Heart right ventricle (tissue), 16 donors: ENCODE measurements around the gene SDHAF4. TPM values are rescaled to one million over a fixed set of nuclear protein-coding genes. Genes with fewer than 3 reads are reported as not detected.

Source experiments
- ATAC-seq, 8 donors: fragments of 200-7000 bp; cut with Tn5 transposase; one replicate each; pipeline ENCODE4 v1.9.1; 2020; ENCODE audit warnings: mild to moderate bottlenecking in 8 of 8, moderate library complexity in 8 of 8, moderate number of reproducible peaks in 1 of 8
- DNase-seq, 2 donors: peaks; one replicate each; pipeline ENCODE4 v3.0.0-alpha.2; 2020
- H3K27ac ChIP-seq, 10 donors: fragments of 200-600 bp; sonication (generic) in 2 of 10; one replicate each; pipeline versions ENCODE4 v1.5.0 to v1.8.0; 2020 to 2022; ENCODE audit warnings: mild to moderate bottlenecking in 3 of 10
- H3K27me3 ChIP-seq, 7 donors: fragments of 200-600 bp; one replicate each; pipeline ENCODE4 v1.8.0; 2021 to 2022; ENCODE audit warnings: mild to moderate bottlenecking in 2 of 7
- H3K36me3 ChIP-seq, 9 donors: fragments of 200-600 bp; sonication (generic) in 1 of 9; one replicate each; pipeline versions ENCODE4 v1.5.0 to v1.8.0; 2020 to 2022; ENCODE audit warnings: mild to moderate bottlenecking in 2 of 9
- H3K4me1 ChIP-seq, 9 donors: fragments of 200-600 bp; sonication (generic) in 1 of 9; one replicate each; pipeline versions ENCODE4 v1.5.0 to v1.8.0; 2020 to 2022; ENCODE audit warnings: mild to moderate bottlenecking in 4 of 9
- H3K4me3 ChIP-seq, 10 donors: fragments of 200-600 bp; sonication (generic) in 2 of 10; one replicate each; pipeline versions ENCODE4 v1.5.0 to v1.8.0; 2020 to 2022; ENCODE audit warnings: mild to moderate bottlenecking in 7 of 10, moderate library complexity in 2 of 10
- H3K9me3 ChIP-seq, 11 donors: fragments of 200-600 bp in 10 of 11; sonication (generic) in 2 of 11; one replicate each; pipeline versions ENCODE4 v1.5.0 to v1.8.0; 2013 to 2022; ENCODE audit warnings: mild to moderate bottlenecking in 2 of 11, control low read depth in 1 of 11, moderate library complexity in 1 of 11
- WGBS, 2 donors: extraction: QIAGEN DNeasy Blood & Tissue Kit; methylation state at CpG; one replicate each; pipeline ENCODE4 v1.1.7; 2013; ENCODE audit warnings: inconsistent platforms in 1 of 2; 5-methylcytosine and 5-hydroxymethylcytosine counted together
- intact Hi-C, 10 donors: fragments of 100-400 bp; cut with DNase I; formaldehyde crosslinking; loops; one replicate each; pipeline versions ENCODE4 v1.11.1 to v1.14.2; 2022
- polyA plus RNA-seq, 2 donors: library from polyadenylated mRNA; stranded (reverse); fragments of 200-250 nt; gene quantifications; one replicate each; pipeline ENCODE4 v1.2.3, GENCODE V29; 2013
- total RNA-seq, 10 donors: library from RNA; stranded (reverse); fragmentation: NEBNext Ultra II Directional in 3 of 10; extraction: Animal tissue kit (Norgen Biotek cat#: 25700) in 3 of 10; gene quantifications; one replicate each; pipeline versions ENCODE4 v1.2.1 to v1.2.4, GENCODE V29; 2021 to 2023
- TF ChIP-seq, protein P1 (sequence below), 9 donors: fragments of 200-600 bp; sonication (generic) in 2 of 9; IDR thresholded peaks; one replicate each; pipeline versions ENCODE4 v1.5.0 to v1.8.0; 2021 to 2022; ENCODE audit warnings: antibody characterized with exemption in 9 of 9, mild to moderate bottlenecking in 5 of 9, moderate library complexity in 1 of 9
- donor health status: Arrhythmogenic right ventricular cardiomyopathy.
- donor health status: ischemic (EF 13 %, LVEDD 7.1; RV severe dilation, severe dysfunction).
- donor health status: healthy with polysubstance abuse.
- donor health status: DM: no; HTN: yes; CAD: no.
- donor health status: DM: no; HTN: no; CAD: no.
- donor health status: ischemic (EF 25% LVEDD 6.9; RV normal size, moderate dysfunction).
- donor health status: ischemic (EF 25% LVEDD 5.7; RV mildly dilated, moderate dysfunction).
- donor health status: healthy.
- donor health status: DM: yes; HTN: yes; CAD: no.
- donor health status: Ischemic cardiomyopathy.
- donor health status: ischemic (EF 35%, LVEDD 5.7; RV mildly dilated, moderate dysfunction).
- donor health status: nonischemic (EF 11% LVEDD 7.7; RV severe dilation, severe dysfunction).
- donor health status: DM: yes; HTN: yes; CAD: no.
- donor health status: PGD.
- donor health status: ischemic (EF 29% LVEDD 5.4; RV normal size, mild dysfunction).
- donor health status: nonischemic (EF 23%, LVEDD 6.1; RV moderate dilation, normal function).

SDHAF4 gene
- total and polyA plus RNA-seq, 12 donors: 6.2 to 26.8 (median 17.7) TPM

GRCh38 chr6:70527071-70527737, 39.5 kb upstream of the SDHAF4 start:
- DNase-seq (no peak), ATAC-seq (no peak)
- no peaks in the 10 kb centered on the region for H3K4me1 ChIP-seq
- no peaks in the 10 kb centered on the region for H3K27me3 ChIP-seq
- 91 to 93% methylated on average over 5 of the region's 5 CpGs for WGBS, 2 donors
- no peak overlapping the region for H3K27ac ChIP-seq
- intact Hi-C loops: loop anchor here in 1 of 10 donors (10.0 kb wide), 1 partner anchor 358 kb away; no protein-coding TSS in a partner anchor
- H3K9me3 ChIP-seq: no peaks in the 10 kb centered on the region
- peaks cover 0 to 76% (median 5%) of the 10 kb centered on the region in 9 donors for H3K36me3 ChIP-seq
- TF ChIP-seq, protein P1, sequence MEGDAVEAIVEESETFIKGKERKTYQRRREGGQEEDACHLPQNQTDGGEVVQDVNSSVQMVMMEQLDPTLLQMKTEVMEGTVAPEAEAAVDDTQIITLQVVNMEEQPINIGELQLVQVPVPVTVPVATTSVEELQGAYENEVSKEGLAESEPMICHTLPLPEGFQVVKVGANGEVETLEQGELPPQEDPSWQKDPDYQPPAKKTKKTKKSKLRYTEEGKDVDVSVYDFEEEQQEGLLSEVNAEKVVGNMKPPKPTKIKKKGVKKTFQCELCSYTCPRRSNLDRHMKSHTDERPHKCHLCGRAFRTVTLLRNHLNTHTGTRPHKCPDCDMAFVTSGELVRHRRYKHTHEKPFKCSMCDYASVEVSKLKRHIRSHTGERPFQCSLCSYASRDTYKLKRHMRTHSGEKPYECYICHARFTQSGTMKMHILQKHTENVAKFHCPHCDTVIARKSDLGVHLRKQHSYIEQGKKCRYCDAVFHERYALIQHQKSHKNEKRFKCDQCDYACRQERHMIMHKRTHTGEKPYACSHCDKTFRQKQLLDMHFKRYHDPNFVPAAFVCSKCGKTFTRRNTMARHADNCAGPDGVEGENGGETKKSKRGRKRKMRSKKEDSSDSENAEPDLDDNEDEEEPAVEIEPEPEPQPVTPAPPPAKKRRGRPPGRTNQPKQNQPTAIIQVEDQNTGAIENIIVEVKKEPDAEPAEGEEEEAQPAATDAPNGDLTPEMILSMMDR (IDR thresholded peaks at IDR 0.05): no peak
- no peak overlapping the region for H3K4me3 ChIP-seq

DNA sequence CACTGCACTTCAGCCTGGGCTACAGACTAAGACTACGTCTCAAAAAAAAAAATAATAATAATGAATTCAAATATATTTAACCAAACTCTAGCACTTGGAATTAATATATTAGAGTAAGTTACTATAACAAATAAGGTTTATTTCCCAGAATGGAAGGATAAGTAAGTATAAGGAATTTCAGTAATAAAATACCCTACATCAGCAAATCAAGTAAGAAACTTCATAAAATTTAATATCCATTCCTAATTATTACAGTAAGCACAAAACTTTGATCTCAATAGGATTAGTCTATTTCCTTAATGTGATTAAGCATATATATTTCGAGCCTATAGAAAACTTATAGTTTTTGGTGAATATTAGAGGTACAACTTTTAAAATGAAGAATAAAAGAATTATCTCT, 36.7 kb upstream of the SDHAF4 start:
- intact Hi-C loops: no loop called here

DNA sequence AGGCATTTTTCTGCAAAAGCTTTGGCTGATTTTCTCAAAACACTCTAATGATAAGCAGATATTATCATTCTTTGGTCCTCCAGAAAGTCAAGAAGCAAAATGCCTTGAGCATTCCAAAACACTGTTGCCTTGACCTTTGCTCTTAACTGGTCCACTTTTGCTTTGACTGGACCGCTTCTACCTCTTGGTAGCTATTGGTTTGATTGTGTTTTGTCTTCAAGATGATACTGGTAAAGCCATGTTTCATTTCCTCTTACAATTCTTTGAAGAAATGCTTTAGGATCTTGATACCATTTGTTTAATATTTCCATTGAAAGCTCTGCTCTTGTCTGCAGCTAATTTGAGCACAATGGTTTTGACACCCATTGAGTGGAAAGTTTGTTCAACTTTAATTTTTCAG, 35.6 kb upstream of the SDHAF4 start:
- peaks cover 0 to 80% (median 6%) of the 10 kb centered on the region in 9 donors for H3K36me3 ChIP-seq
- H3K27ac ChIP-seq: no peak overlapping the region
- no peak for DNase-seq
- TF ChIP-seq, protein P1 (IDR thresholded peaks at IDR 0.05): no peak
- no peak for ATAC-seq
- intact Hi-C loops: no loop called here
- no peaks in the 10 kb centered on the region for H3K27me3 ChIP-seq
- H3K9me3 ChIP-seq: no peaks in the 10 kb centered on the region
- H3K4me3 ChIP-seq: no peak overlapping the region
- H3K4me1 ChIP-seq: no peaks in the 10 kb centered on the region
- 94 to 98% methylated on average over 1 of the region's 1 CpG for WGBS, 2 donors

More for the DNA sequence above, 36.7 kb upstream of the SDHAF4 start:
- ATAC-seq (no peak), DNase-seq (no peak)
- Histone ChIP-seq H3K36me3 (peaks cover 0 to 80% (median 6%) of the 10 kb centered on the region in 9 donors), H3K27ac (no peak overlapping the region), H3K4me1 (no peaks in the 10 kb centered on the region), H3K9me3 (no peaks in the 10 kb centered on the region), H3K4me3 (no peak overlapping the region), H3K27me3 (no peaks in the 10 kb centered on the region)
- TF ChIP-seq, protein P1 (IDR thresholded peaks at IDR 0.05): no peak
- 97% methylated on average over 2 of the region's 2 CpGs for WGBS, 2 donors

- H3K27me3 ChIP-seq: no peaks in the 10 kb centered on the region
- TF ChIP-seq, protein P1 (IDR thresholded peaks at IDR 0.05): no peak
- H3K36me3 ChIP-seq: peaks cover 0 to 97% (median 4%) of the 10 kb centered on the region in 9 donors
- peaks cover 0 to 6% (median 0%) of the 10 kb centered on the region in 9 donors for H3K4me1 ChIP-seq
- intact Hi-C loops: no loop called here
- DNase-seq (no peak), ATAC-seq (no peak)
- no peak overlapping the region for H3K27ac ChIP-seq
- WGBS, 2 donors: 92 to 98% methylated on average over 1 of the region's 1 CpG
- H3K4me3 ChIP-seq: no peak overlapping the region
- no peaks in the 10 kb centered on the region for H3K9me3 ChIP-seq
Measured at GRCh38 chr6:70537266-70537665, 29.5 kb upstream of the SDHAF4 start.
